ENCODE results near the gene NACC1.
A peak's percentile ranks its signal among the peaks of the same experiment; 100 is the strongest.

The NACC1 gene

DNA sequence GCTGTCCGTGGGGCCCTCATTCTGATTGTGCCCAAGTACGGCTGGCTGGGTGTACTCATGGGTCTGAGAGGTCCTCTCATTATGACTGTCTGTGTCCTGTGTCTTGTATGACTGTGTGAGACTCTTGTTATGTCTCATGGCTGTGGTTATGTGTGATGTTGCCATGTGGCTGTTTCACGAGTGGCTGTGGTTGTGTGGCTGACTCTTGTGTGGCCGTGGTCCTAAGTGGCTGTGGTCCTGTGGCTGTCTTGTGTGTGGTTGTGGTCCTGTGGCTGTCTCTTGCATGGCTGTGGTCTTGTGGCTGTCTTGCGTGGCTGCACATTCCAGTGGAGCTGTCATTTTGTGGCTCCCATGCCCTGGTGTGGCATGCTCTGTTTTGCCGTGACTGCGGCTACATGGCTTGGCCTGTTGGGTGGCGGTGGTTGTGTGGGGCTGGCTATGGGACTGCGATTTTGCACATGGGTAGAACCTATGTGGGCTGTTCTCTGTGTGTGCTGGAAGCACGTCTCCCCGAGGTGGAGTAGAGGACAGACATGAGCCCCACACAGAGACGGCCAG lies 18.0 kb upstream of the NACC1 start:
- no peak for DNase-seq (ENCODE audit: low spot score)

- no peak for DNase-seq (ENCODE audit: low spot score)
These were observed 17.0 kb upstream of the NACC1 start for GRCh38 chr19:13100841-13101589.

- no peak for DNase-seq (ENCODE audit: low spot score)
These were observed 16.3 kb upstream of the NACC1 start for GRCh38 chr19:13101590-13102415.

GRCh38 chr19:13102416-13102665 lies 15.7 kb upstream of the NACC1 start:
- DNase-seq (ENCODE audit: low spot score) = no peak

- DNase-seq (ENCODE audit: low spot score) = no peak
These were observed 15.1 kb upstream of the NACC1 start, which contains the start of gene LYL1 for GRCh38 chr19:13102666-13103580. Gene LYL1 (minus strand): TSS chr19:13102858. CDS start chr19:13101171, 1,687 bp downstream.

- DNase-seq (ENCODE audit: low spot score) = no peak
These were observed 14.3 kb upstream of the NACC1 start for GRCh38 chr19:13103581-13104359.

GRCh38 chr19:13104360-13104847 lies 13.7 kb upstream of the NACC1 start:
- DNase-seq (ENCODE audit: low spot score) = peak; percentile 79

- no peak for DNase-seq (ENCODE audit: low spot score)
These were observed 13.0 kb upstream of the NACC1 start for GRCh38 chr19:13104848-13105711.

GRCh38 chr19:13109361-13110098 lies 8.5 kb upstream of the NACC1 start:
- no peak for DNase-seq (ENCODE audit: low spot score)

DNA sequence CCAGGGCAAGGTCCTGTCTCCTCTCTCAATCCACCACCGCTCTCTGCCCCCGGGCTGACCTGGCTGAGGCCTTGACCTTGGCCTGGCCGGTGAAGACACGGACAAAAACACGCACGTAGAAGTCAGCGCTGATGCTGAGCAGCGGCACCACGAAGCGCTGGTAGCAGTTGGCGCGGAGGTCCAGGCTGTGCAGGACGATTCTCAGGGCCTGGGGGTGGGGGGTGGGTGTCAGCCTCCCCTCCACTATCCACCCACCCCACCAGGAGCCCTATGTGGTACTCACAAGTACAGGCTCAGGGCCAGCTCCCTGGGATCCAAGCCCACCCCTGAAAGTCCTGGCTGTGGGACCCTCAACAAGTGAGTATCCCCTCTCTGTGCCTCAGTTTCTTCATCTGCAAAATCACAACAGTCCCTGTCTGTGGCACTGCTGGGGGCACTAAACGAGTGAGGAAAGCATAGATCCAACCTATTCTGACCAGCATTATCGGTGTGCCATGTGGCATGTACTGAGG lies 7.9 kb upstream of the NACC1 start:
- DNase-seq (ENCODE audit: low spot score) = no peak

DNA sequence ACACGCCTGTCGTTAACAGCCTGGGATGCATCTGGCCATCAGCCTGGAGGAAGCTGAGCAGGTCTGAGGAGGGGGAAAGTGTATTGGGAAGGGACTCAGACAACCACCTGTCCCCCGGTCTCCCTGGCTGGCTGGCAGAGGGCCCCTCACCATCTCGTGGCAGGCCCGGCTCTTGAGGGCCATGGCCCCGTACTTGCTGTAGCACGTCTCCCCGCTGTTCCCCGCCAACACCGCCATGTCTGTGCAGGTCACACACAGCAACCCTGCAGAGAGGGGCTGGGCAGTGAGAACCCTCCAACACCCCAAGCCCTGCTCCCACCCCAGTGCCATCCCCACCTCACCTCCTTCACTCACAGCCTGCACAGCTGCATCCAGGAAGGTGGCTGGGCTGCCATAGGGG lies 5.5 kb upstream of the NACC1 start:
- DNase-seq (ENCODE audit: low spot score) = no peak

DNA sequence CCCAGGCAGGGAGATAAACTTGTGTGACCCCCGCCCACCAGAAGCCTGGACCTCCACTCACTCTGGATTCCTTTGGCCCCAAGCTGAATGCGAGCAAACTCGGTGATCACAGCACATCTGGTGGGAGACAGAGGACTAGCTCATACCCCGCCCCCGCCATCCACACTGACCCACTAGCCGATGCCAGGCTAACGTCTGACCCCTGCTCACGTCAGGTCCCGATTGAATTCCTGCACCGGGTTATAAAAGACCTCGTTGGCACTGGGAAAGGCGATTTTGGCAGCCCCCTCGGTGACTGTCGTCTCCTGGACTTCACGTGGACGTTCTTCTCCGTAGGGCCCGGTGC lies 2.2 kb upstream of the NACC1 start:
- DNase-seq (ENCODE audit: low spot score) = no peak

GRCh38 chr19:13116282-13117175 lies 1.5 kb upstream of the NACC1 start, which contains the start of gene TRMT1:
Gene TRMT1 (minus strand): TSS chr19:13116740. CDS start chr19:13116399, 341 bp downstream.
- peak; percentile 93 for DNase-seq (ENCODE audit: low spot score)

GRCh38 chr19:13117176-13117771 lies 790 bp upstream of the NACC1 start:
- DNase-seq (ENCODE audit: low spot score) = no peak

DNA sequence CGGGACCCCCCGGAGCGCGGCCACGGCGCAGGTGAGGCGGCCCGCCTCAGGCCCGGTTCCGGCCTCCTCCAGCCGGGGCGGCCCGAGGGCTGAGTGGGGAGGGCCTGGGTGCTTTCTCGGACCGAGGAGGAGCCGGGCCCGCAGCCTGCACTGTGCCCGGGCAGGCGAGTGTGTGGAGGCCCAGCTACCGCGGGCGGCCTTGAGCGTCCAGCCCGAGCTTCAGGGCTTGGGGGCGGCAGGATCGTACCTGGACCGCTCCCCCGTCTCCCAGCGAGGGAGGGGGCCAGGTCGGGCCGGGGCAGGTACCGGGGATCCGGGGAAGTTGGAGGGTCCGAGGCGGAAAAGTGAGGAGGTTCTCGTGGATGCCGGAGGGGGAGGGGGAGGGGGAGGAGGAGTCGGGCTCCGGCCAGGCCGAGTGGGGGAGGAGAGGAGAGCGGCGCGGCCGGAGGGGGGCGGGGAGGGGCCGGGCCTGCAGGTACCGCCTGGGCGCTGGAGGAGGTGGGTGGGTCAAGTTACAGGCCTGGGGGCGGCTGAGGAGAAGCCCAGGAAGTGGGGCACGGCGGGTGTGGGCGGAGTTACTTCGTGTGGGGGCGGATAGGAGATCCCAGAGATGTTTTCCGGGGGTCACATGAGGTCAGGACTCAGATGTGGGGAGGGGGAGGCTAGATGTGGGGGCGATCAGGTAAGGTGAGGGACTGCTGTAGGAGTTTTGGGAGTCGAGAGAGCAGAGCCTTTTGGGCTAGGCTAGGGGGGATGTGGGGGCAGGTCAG lies 545 bp downstream of the NACC1 start:
- DNase-seq (ENCODE audit: low spot score) = peak; percentile 64

DNA sequence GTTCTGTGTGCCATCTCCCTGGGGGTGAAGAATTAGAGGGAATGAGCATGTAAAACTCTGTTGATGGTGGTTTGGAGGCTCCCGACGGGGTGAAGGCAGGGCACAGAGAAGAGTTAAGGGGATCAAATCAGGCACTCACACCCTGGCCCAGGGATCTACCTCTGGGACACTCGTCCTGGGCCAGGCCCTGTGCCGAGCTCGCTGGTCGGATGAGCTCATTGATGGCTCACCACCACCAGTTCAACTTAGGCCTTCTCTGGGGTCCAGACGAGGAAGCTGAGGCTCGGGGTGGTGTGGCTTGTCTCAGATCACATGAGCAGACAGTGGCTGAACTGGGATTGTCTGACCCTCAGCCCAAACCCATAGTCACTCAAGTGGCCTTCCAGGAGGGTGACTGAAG lies 1.6 kb downstream of the NACC1 start:
- DNase-seq (ENCODE audit: low spot score) = no peak

- no peak for DNase-seq (ENCODE audit: low spot score)
These were observed 2.0 kb downstream of the NACC1 start for GRCh38 chr19:13120031-13120430.
